Measurements from ENCODE around the gene KIFAP3. TPM values are rescaled to one million over a fixed set of nuclear protein-coding genes. Genes with fewer than 3 reads are reported as not detected.

KIFAP3 gene
- total RNA-seq, 1 experiment from 2014 or later = 3.8 TPM

GRCh38 chr1:169924829-169925228, 149.7 kb downstream of the KIFAP3 start:
- no peaks in the 10 kb centered on the region for H3K9me3 Mint-ChIP-seq
- no peak overlapping the region for H2BK15ac ChIP-seq (ENCODE audit: low read depth, low read length)
- H2AK5ac ChIP-seq (ENCODE audit: insufficient read length, low read length) = no peak overlapping the region
- H3K27ac ChIP-seq (ENCODE audit: insufficient read length, low read depth, low read length) = no peak overlapping the region
- no peaks in the 10 kb centered on the region for H3K27me3 ChIP-seq (ENCODE audit: insufficient read depth, low read length)
- no peaks in the 10 kb centered on the region for H4K20me1 ChIP-seq (ENCODE audit: control insufficient read depth, insufficient read depth, insufficient read length)
- no peaks in the 10 kb centered on the region for H3K79me2 ChIP-seq (ENCODE audit: insufficient read depth, low read length)
- no peak overlapping the region for H2AFZ ChIP-seq (ENCODE audit: low read length)
- H3K18ac ChIP-seq (ENCODE audit: insufficient read length, low read depth, low read length) = no peak overlapping the region
- H3K27me3 Mint-ChIP-seq (ENCODE audit: low read depth) = no peaks in the 10 kb centered on the region
- H3T11ph ChIP-seq (ENCODE audit: low read length) = no peak overlapping the region
- no peaks in the 10 kb centered on the region for H3K79me1 ChIP-seq (ENCODE audit: insufficient read depth, low read depth, low read length, poor library complexity, severe bottlenecking)
- no peak overlapping the region for H2BK5ac ChIP-seq (ENCODE audit: insufficient read length, low read length)
- no CpG with 5 or more reads among the region's 2 CpGs for WGBS (ENCODE audit: extremely low coverage, insufficient read length, low lambda C conversion rate)
- no peak for TF ChIP-seq CTCF (conservative IDR thresholded peaks at IDR 0.05)
- H3K4me3 Mint-ChIP-seq = no peak overlapping the region
- H4K8ac ChIP-seq (replicated peaks; ENCODE audit: insufficient read length, low read depth, low read length) = no peak overlapping the region
- DNase-seq = no peak
- H4K5ac ChIP-seq (ENCODE audit: insufficient read length, low read depth, low read length) = no peak overlapping the region
- no peaks in the 10 kb centered on the region for H3K4me1 ChIP-seq (ENCODE audit: insufficient read depth, low read length)
- no peak overlapping the region for H3K4ac ChIP-seq (ENCODE audit: low read depth, low read length)
- no peak overlapping the region for H3K56ac ChIP-seq (ENCODE audit: insufficient read length, low read depth, low read length)
- H4K91ac ChIP-seq (ENCODE audit: insufficient read length, low read depth, low read length) = no peak overlapping the region
- H3K14ac ChIP-seq (ENCODE audit: insufficient read depth, low read length) = no peak overlapping the region
- no peak overlapping the region for H3K4me2 ChIP-seq (ENCODE audit: insufficient read depth, insufficient read length, low read length)
- no peak overlapping the region for H2BK12ac ChIP-seq (ENCODE audit: insufficient read length, low read depth, low read length)
- no peak overlapping the region for H3K27ac Mint-ChIP-seq
- no peaks in the 10 kb centered on the region for H3K23me2 ChIP-seq (ENCODE audit: insufficient read length, low read depth, low read length, poor library complexity, severe bottlenecking)
- H3K9ac ChIP-seq (ENCODE audit: extremely low read depth, insufficient read length, low read length) = no peak overlapping the region
- H3K4me1 Mint-ChIP-seq = no peaks in the 10 kb centered on the region
- no peak overlapping the region for H2BK120ac ChIP-seq (ENCODE audit: low read depth, low read length, poor library complexity, severe bottlenecking)
- no peaks in the 10 kb centered on the region for H3K36me3 Mint-ChIP-seq (ENCODE audit: insufficient read depth in 1 of 3, low read depth in 3 of 3)
- H3K23ac ChIP-seq (ENCODE audit: insufficient read length, low read depth, low read length) = no peak overlapping the region
- H3K9me3 ChIP-seq (ENCODE audit: control insufficient read depth, low read depth, low read length) = no peaks in the 10 kb centered on the region
- no peak overlapping the region for H2BK20ac ChIP-seq (ENCODE audit: low read depth, low read length, poor library complexity, severe bottlenecking)

Data from H9 (cell line).